ENCODE results near the gene PIP5KL1.
A peak's percentile ranks its signal among the peaks of the same experiment; 100 is the strongest.

PIP5KL1 gene

DNA sequence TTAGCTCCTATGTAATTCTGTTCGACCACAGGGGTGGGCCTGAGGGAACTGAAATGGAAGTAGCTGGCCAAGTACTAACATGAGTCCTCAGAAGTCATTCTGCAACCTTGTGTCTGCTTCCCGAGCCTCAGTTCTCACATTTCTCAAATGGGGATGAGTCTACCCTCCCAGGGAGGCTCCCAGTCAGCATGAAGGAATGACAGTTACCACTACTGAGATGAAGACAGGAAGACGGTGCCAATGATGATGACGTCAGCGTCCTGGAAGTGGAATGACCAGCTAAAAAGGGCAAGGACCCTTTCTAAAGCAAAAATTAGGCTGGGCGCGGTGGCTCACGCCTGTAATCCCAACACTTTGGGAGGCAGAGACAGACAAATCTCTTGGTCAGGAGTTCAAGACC lies 6.8 kb downstream of the PIP5KL1 start:
- POLR2A ChIA-PET (ENCODE audit: low non-redundant PET): no interaction called here
- DNase-seq (ENCODE audit: low spot score): peak; percentile 89
- TF ChIP-seq, protein P1, sequence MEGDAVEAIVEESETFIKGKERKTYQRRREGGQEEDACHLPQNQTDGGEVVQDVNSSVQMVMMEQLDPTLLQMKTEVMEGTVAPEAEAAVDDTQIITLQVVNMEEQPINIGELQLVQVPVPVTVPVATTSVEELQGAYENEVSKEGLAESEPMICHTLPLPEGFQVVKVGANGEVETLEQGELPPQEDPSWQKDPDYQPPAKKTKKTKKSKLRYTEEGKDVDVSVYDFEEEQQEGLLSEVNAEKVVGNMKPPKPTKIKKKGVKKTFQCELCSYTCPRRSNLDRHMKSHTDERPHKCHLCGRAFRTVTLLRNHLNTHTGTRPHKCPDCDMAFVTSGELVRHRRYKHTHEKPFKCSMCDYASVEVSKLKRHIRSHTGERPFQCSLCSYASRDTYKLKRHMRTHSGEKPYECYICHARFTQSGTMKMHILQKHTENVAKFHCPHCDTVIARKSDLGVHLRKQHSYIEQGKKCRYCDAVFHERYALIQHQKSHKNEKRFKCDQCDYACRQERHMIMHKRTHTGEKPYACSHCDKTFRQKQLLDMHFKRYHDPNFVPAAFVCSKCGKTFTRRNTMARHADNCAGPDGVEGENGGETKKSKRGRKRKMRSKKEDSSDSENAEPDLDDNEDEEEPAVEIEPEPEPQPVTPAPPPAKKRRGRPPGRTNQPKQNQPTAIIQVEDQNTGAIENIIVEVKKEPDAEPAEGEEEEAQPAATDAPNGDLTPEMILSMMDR (conservative IDR thresholded peaks at IDR 0.05; ENCODE audit: low read depth): no peak
- CTCF ChIA-PET: interaction anchor here (0.5 to 3.1 kb wide), 5 partner anchors 8 to 345 kb away, joined by 3 to 15 read pairs (median 3); partner anchors contain the start of gene TOR2A
- H3K27ac ChIP-seq: peak overlapping the region; percentile 71

DNA sequence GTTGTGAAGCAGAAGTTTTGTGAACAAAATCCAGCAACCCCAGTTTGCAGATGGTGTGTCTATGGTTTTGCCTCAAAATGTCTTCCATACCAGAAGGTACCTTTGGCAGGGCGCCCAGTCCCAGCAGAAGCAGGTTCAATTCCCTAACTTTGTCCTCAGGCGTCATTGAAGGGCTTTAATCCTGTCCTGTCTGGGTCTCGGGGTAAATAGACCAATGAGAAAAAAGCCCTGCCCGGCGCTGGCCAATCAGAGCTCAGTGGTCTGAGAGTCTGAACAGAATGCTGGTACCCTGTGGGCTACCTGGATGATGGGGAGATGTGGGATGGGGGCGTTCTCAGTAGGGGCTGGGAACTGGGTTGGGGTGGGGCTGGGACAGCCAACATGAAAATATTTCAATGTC lies 7.5 kb downstream of the PIP5KL1 start:
- POLR2A ChIA-PET (ENCODE audit: low non-redundant PET): no interaction called here
- DNase-seq (ENCODE audit: low spot score): no peak
- H3K27ac ChIP-seq: peak overlapping the region; percentile 71
- CTCF ChIA-PET: interaction anchor here (0.6 to 3.1 kb wide), 4 partner anchors 9 to 188 kb away, joined by 3 to 15 read pairs (median 4); partner anchors contain the start of gene TOR2A
- TF ChIP-seq, protein P1 (conservative IDR thresholded peaks at IDR 0.05; ENCODE audit: low read depth): no peak

DNA sequence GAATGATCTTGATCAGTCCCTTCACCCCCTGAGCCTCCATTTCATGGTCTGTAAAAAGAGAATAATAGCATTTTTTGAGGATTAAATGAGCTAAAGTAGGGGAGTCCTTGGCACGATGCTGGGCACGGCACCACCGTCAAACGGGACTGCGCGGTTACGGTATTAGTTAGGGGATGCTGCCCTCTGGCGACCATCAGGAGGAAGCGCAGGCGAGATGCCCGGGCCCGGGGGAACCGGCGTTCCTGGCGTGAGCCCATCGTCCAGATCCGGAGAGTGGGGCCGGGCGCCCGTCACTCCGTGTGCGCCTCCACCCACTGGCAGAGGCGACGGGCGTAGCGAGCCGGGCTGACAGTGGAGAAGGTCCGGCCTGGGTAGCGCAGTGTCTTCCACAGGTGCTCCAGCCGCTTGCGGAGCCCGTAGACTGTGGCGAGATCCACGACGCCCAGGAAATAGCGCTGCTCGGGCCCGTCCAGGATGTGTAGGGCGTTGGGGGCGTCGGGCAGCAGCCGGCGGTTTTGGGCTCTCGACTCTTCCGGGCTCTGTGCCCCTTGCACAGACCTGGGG lies 8.9 kb downstream of the PIP5KL1 start:
- peak overlapping the region; percentile 97 for H3K27ac ChIP-seq
- peak; percentile 92 for DNase-seq (ENCODE audit: low spot score)
- CTCF ChIA-PET: interaction anchor here (0.5 to 3.1 kb wide), 24 partner anchors 9 to 331 kb away, joined by 3 to 15 read pairs (median 3); partner anchors contain the start of genes CDK9, PIP5KL1 and TOR2A
- POLR2A ChIA-PET (ENCODE audit: low non-redundant PET): interaction anchor here (0.6 kb wide), 1 partner anchor 45 kb away, joined by 3 read pairs; no protein-coding TSS in a partner anchor
- TF ChIP-seq, protein P1 (conservative IDR thresholded peaks at IDR 0.05; ENCODE audit: low read depth): peak; percentile 99

DNA sequence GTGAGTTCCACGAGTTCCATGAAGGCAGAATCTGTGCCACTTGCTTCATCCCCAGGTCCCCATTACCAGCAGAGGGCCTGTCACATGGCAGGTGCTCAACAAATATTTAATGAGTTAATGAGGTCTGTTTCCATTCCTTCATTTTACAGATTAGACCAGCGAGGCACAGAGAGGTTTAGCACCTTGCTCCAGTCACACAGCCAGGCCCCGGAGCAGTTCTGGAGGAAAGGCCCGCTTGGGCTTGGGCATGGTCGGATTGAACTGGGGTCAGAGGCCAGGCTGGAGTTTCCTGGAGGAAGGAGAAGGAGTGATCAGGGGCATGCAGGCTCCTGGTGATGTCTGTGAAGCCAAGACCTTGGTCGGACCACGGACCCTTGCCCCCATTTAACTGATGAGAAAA lies 9.8 kb downstream of the PIP5KL1 start:
- no peak for DNase-seq (ENCODE audit: low spot score)
- ChIA-PET CTCF (interaction anchor here (0.5 to 3.1 kb wide), 21 partner anchors 10 to 955 kb away, joined by 3 to 15 read pairs (median 3); partner anchors contain the start of genes PIP5KL1 and TOR2A), POLR2A (ENCODE audit: low non-redundant PET) (no interaction called here)
- TF ChIP-seq, protein P1 (conservative IDR thresholded peaks at IDR 0.05; ENCODE audit: low read depth): no peak
- peak overlapping the region; percentile 97 for H3K27ac ChIP-seq

DNA sequence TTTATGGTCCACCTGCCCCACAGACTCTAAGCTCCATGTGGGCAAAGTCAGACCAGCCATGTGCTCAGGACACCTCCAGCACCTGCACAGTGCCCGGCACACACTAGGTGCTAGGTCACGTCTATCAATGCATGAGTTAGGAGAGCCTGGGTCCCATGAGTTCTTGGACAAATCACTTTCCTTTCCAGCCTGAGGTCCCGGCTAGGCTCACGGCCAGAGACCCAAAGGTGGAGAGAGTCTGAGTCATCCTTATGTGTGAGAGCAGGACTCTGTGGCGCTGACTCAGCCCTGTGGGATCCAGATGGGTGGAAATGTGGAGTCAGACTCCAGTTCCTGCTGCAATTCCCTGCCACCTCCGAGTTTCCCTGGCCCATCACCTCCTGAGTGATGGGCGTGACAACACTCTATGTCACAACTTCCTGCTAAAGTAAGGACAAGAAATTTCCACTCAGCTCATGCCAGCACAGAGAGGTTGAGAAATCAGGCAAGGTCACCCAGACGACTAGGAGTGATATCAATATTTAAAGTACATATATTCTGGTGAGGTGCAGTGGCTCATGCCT lies 11.2 kb downstream of the PIP5KL1 start:
- TF ChIP-seq, protein P1 (conservative IDR thresholded peaks at IDR 0.05; ENCODE audit: low read depth): no peak
- peak; percentile 98 for DNase-seq (ENCODE audit: low spot score)
- H3K27ac ChIP-seq: peak overlapping the region; percentile 97
- POLR2A ChIA-PET (ENCODE audit: low non-redundant PET): interaction anchor here (0.5 kb wide), 1 partner anchor 82 kb away, joined by 3 read pairs; no protein-coding TSS in a partner anchor
- CTCF ChIA-PET: interaction anchor here (0.6 to 1.3 kb wide), 3 partner anchors 21 to 199 kb away, joined by 3 to 4 read pairs (median 3); no protein-coding TSS in a partner anchor

DNA sequence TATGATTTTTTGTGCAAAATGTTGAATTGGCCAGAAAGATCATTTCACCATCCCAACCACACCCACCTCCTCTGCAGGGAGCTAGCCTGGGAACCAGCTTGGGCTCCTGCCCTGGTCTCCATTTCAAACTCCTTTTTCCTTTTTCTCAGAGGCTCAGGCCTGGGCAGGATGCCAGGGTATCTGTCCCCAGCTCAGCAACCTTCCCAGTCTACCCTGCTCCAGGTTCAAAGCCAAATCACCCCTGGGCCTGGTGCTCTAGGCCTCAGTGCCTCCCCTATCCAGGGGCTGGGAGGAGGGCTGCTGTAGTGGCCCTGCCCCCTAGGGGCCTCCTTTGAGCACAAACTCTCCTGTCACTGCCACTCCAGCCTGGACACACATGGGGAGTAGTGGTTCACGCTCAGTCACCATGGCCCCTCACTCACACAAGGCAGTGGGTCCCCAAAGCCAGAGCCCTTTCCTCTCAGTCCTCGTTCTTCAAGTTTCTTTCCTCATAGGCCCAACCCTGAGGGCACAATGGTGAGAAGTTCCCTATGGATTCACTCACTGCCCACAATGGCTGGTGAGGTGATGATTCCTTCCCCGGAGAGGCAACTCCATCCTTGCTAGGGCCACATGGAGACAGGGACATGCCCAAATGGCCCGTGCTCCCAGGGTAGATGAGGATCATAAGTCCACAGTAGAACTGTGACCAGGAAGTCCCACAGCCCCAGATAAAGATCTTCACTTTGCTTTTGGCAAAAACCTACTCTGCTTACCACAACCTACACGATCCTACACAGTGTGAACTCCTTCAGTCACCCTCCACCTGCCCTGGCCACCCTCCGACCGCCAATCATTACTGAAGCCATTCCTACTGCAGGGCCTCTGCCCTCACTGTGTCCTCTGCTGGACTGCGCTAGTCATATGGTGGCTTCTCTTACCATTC lies 12.1 kb downstream of the PIP5KL1 start:
- ChIA-PET POLR2A (ENCODE audit: low non-redundant PET) (interaction anchor here (0.6 kb wide), 1 partner anchor 117 kb away, joined by 3 read pairs; no protein-coding TSS in a partner anchor), CTCF (interaction anchor here (1.3 kb wide), 1 partner anchor 199 kb away, joined by 4 read pairs; no protein-coding TSS in a partner anchor)
- TF ChIP-seq, protein P1 (conservative IDR thresholded peaks at IDR 0.05; ENCODE audit: low read depth): no peak
- peak overlapping the region; percentile 97 for H3K27ac ChIP-seq
- DNase-seq (ENCODE audit: low spot score): no peak
